ENCODE results near the gene ZFP36L1. TPM values are rescaled to one million over a fixed set of nuclear protein-coding genes. Genes with fewer than 3 reads are reported as not detected.

Gene ZFP36L1
- total RNA-seq, 4 donors from 2014 or later = 154 to 451 (median 280) TPM

DNA sequence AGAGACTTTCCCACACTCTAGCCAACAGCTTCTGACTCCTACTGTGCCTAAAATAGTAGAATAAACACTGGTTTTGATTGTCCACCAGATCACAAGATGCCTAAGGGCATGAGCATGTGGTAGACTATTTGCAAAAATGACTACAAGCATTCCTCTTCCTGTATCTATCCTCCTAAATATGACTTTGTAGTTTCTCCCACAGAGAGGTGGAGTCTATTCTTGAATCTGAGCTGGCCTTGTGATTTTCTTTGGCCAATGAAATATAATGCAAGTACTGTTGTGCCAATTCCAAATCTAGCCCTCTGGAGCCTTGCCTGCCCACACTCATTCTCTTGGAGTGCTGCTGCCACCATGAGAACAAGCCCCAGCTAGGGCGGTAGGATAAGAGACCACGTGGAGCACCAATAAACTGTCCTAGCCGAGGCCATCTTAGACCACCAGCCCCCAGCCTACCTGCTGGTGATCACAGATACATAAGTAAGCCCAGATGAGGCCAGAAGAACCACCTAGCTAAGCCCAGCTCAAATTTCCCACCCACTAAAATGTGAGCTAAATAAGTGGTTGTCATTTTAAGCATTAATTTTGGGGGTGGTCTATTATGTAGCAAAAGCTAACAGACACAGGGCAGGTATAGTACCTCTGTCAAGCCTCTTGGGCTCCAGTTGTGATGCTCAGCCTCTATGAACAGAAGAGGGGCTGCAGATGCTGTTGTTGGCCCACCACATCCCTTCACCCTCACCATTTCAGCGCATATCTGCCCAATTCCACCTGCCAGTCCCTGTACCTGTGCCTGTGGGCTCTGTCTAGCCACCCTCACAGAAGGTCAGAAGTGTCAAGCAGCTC, 17.9 kb downstream of the ZFP36L1 start:
- H3K27ac ChIP-seq = no peak overlapping the region
- 83% methylated on average over 2 of the region's 4 CpGs; no CpG with 5 or more reads in 1 of the 2 donors for WGBS, 2 donors (ENCODE audit: low coverage in 1 of 2)
- no peak for ATAC-seq
- H3K4me3 ChIP-seq = no peak overlapping the region
- H3K9me3 ChIP-seq = peaks cover 0 to 5% (median 0%) of the 10 kb centered on the region in 3 donors
- H3K27me3 ChIP-seq = no peaks in the 10 kb centered on the region
- no peak for TF ChIP-seq POLR2AphosphoS5 (IDR thresholded peaks at IDR 0.05)
- TF ChIP-seq CTCF (IDR thresholded peaks at IDR 0.05) = no peak
- TF ChIP-seq POLR2A (IDR thresholded peaks at IDR 0.05) = no peak
- no peak for TF ChIP-seq EP300 (IDR thresholded peaks at IDR 0.05)
- no peaks in the 10 kb centered on the region for H3K36me3 ChIP-seq
- H3K4me1 ChIP-seq = peaks cover 0 to 24% (median 15%) of the 10 kb centered on the region in 3 donors

- no peak for ATAC-seq
- Histone ChIP-seq H3K4me1 (peaks cover 0 to 3% (median 0%) of the 10 kb centered on the region in 3 donors), H3K27ac (peak overlapping the region in 1 of 4 donors; percentile 64), H3K9me3 (peaks cover 0 to 5% (median 0%) of the 10 kb centered on the region in 3 donors), H3K4me3 (no peak overlapping the region), H3K36me3 (no peaks in the 10 kb centered on the region), H3K27me3 (no peaks in the 10 kb centered on the region)
- WGBS, 2 donors (ENCODE audit: low coverage in 1 of 2) = 79 to 84% methylated on average over 4 to 5 of the region's 6 CpGs
- TF ChIP-seq POLR2A (IDR thresholded peaks at IDR 0.05) = no peak
- TF ChIP-seq CTCF (IDR thresholded peaks at IDR 0.05) = no peak
- no peak for TF ChIP-seq EP300 (IDR thresholded peaks at IDR 0.05)
- no peak for TF ChIP-seq POLR2AphosphoS5 (IDR thresholded peaks at IDR 0.05)
Measured at GRCh38 chr14:68772761-68773381, 20.0 kb downstream of the ZFP36L1 start.

DNA sequence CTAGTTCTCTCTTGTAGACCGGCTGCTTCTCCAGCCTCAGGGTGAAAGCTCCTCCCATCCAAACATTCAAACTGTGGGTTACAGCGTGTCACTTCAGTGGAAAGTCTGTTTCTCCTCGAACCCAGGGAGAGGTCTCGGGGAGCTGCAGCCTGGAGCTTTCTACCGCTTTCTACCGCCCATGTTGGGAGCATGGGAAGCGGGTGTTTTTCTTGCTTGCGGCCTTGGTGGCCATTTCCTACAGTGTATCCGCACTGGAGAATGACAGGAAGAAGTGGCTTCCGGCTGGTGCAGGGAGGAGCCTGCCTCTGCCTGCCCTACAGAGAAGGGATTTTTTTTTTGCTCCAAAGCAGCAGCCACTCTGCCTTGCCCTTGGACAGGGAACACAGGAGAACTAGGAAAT, 21.2 kb downstream of the ZFP36L1 start:
- H3K27ac ChIP-seq = peak overlapping the region in 3 of 4 donors; percentile 36 to 64 (median 42)
- peaks cover 0 to 5% (median 0%) of the 10 kb centered on the region in 3 donors for H3K9me3 ChIP-seq
- no peak overlapping the region for H3K4me3 ChIP-seq
- 50% methylated on average over 2 of the region's 10 CpGs; no CpG with 5 or more reads in 1 of the 2 donors for WGBS, 2 donors (ENCODE audit: low coverage in 1 of 2)
- no peaks in the 10 kb centered on the region for H3K36me3 ChIP-seq
- TF ChIP-seq CTCF (IDR thresholded peaks at IDR 0.05) = no peak
- no peak for TF ChIP-seq POLR2AphosphoS5 (IDR thresholded peaks at IDR 0.05)
- TF ChIP-seq EP300 (IDR thresholded peaks at IDR 0.05) = no peak
- no peak for TF ChIP-seq POLR2A (IDR thresholded peaks at IDR 0.05)
- H3K27me3 ChIP-seq = no peaks in the 10 kb centered on the region
- H3K4me1 ChIP-seq = no peaks in the 10 kb centered on the region
- peak; percentile 42 for ATAC-seq

DNA sequence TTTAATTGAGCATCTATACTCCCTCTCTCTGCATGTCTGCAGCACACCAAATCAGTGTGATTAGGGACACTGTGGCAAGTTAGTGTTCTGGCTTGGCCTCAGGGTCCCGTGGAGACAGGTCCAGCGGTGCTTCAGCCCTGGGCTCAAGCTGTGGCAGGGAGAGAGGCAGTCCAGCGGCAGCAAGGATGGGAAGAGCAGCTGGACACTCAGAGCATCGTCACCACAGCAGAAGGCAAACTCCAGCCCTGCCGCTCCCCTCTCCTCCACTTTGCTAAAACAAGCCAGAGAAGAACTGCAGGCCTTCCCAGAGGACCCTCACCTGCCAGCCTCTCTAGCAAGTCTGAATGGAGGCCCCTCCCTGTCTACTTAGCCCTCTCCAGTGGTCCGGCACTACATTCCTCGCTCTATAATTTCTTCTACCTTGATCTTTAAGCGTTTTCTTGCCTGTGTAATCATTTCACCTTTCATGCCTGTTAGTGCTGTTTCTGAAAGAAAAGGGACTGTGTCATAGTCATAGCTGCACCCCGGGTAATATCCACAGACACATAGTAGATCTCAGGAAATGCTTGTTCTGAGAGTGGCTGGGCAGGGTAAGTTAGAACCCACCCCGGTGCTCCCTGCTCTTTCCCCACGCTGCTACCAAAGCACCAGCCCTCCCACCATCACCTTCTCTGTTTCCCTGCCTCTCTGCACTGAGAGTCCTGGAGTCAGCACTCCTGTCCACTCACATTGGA, 22.1 kb downstream of the ZFP36L1 start:
- WGBS, 2 donors (ENCODE audit: low coverage in 1 of 2) = 81 to 86% methylated on average over 7 to 8 of the region's 11 CpGs
- H3K9me3 ChIP-seq = peaks cover 0 to 5% (median 0%) of the 10 kb centered on the region in 3 donors
- H3K36me3 ChIP-seq = no peaks in the 10 kb centered on the region
- no peak for ATAC-seq
- H3K4me3 ChIP-seq = no peak overlapping the region
- H3K27me3 ChIP-seq = no peaks in the 10 kb centered on the region
- TF ChIP-seq EP300 (IDR thresholded peaks at IDR 0.05) (no peak), CTCF (IDR thresholded peaks at IDR 0.05) (no peak), POLR2AphosphoS5 (IDR thresholded peaks at IDR 0.05) (no peak), POLR2A (IDR thresholded peaks at IDR 0.05) (no peak)
- H3K4me1 ChIP-seq = no peaks in the 10 kb centered on the region
- peak overlapping the region in 2 of 4 donors; percentile 42 to 64 for H3K27ac ChIP-seq
